SK-N-MC (cell line): Measurements from ENCODE around the gene SLC47A2.

Source experiments
- EZH2 ChIP-seq: fragments of 200-600 bp; sonication (generic); IDR thresholded peaks from one replicate; pipeline ENCODE4 v1.6.1; 2017; ENCODE audit warnings: antibody characterized with exemption
- POLR2AphosphoS5 ChIP-seq: IDR thresholded peaks from 2 replicates; pipeline ENCODE4 v1.6.1; 2012; ENCODE audit warnings: mild to moderate bottlenecking, low read depth, low read length, borderline replicate concordance

- TF ChIP-seq EZH2 (no peak), POLR2AphosphoS5 (no peak)
Measured at GRCh38 chr17:19755821-19756510, 39.6 kb upstream of the SLC47A2 start.
